ENCODE measurements around the gene PACC1. TPM values are rescaled to one million over a fixed set of nuclear protein-coding genes. Genes with fewer than 3 reads are reported as not detected.

Gene PACC1
- total RNA-seq, 3 donors from 2014 or later = 2.7 to 6.2 (median 4.2) TPM

DNA sequence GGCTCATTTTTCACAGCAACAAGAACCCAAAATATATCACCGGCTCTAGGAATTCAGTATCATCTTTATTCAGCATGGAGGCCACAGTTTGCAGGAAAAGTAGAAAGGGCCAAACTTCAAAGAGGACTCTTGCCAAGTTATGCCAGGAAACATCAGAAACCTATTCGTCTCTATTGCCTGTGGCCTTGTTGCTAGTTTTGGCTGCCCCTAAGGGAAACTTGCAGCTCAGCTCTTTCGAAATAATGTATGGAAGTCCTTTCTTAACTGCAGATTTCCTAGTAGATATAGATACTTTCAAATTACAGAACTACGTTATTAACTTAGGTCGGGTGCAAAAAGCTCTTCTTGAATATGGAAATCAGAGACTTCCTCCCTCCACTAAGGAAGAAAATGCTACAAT, 13.8 kb upstream of the PACC1 start:
- intact Hi-C loops (cut with DNase I; ENCODE audit: low total_unique reads) = no loop called here

GRCh38 chr1:212423879-212424278, 9.2 kb upstream of the PACC1 start:
- no peak overlapping the region for H3K27ac ChIP-seq
- no peaks in the 10 kb centered on the region for H3K27me3 ChIP-seq
- no peaks in the 10 kb centered on the region for H3K36me3 ChIP-seq
- intact Hi-C loops (cut with DNase I; ENCODE audit: low total_unique reads) = no loop called here
- no peak for DNase-seq (ENCODE audit: low spot score in 2 of 2)
- no peaks in the 10 kb centered on the region for H3K9me3 ChIP-seq
- H3K4me1 ChIP-seq = no peaks in the 10 kb centered on the region
- TF ChIP-seq CTCF (IDR thresholded peaks at IDR 0.05) (no peak), POLR2A (IDR thresholded peaks at IDR 0.05) (no peak), POLR2AphosphoS5 (IDR thresholded peaks at IDR 0.05) (no peak)
- no peak overlapping the region for H3K4me3 ChIP-seq

More for the DNA sequence above, 13.8 kb upstream of the PACC1 start:
- no peak for TF ChIP-seq POLR2A (IDR thresholded peaks at IDR 0.05)
- TF ChIP-seq POLR2AphosphoS5 (IDR thresholded peaks at IDR 0.05) = no peak
- no peak for TF ChIP-seq CTCF (IDR thresholded peaks at IDR 0.05)
- H3K27ac ChIP-seq = no peak overlapping the region
- H3K27me3 ChIP-seq = no peaks in the 10 kb centered on the region
- no peak for DNase-seq (ENCODE audit: low spot score in 2 of 2)
- no peaks in the 10 kb centered on the region for H3K36me3 ChIP-seq
- H3K4me3 ChIP-seq = no peak overlapping the region
- no peaks in the 10 kb centered on the region for H3K9me3 ChIP-seq
- H3K4me1 ChIP-seq = no peaks in the 10 kb centered on the region

DNA sequence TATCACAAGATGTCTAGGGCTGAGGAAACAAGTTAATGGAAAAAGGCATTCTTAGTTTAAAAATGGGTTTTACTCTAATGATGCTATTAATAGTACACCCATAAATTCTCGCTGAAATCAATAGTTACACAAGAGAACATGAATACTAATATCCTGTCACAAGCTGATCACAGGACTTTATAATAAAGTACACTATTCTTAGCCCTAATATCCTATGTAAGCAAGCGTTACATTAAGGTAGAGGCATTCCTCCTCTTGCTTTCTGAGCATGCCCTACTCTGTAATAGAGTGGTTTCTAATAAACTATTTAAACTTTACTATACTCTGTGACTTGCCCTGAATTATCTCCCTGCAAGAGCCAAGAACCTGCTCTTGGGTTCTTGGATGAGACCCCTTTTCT, 6.5 kb upstream of the PACC1 start:
- H3K36me3 ChIP-seq = no peaks in the 10 kb centered on the region
- DNase-seq (ENCODE audit: low spot score in 2 of 2) = no peak
- H3K9me3 ChIP-seq = no peaks in the 10 kb centered on the region
- no peaks in the 10 kb centered on the region for H3K4me1 ChIP-seq
- H3K4me3 ChIP-seq = no peak overlapping the region
- intact Hi-C loops (cut with DNase I; ENCODE audit: low total_unique reads) = no loop called here
- TF ChIP-seq POLR2A (IDR thresholded peaks at IDR 0.05) = no peak
- TF ChIP-seq CTCF (IDR thresholded peaks at IDR 0.05) = no peak
- no peak for TF ChIP-seq POLR2AphosphoS5 (IDR thresholded peaks at IDR 0.05)
- no peaks in the 10 kb centered on the region for H3K27me3 ChIP-seq
- H3K27ac ChIP-seq = no peak overlapping the region

- H3K27ac ChIP-seq = peak overlapping the region; percentile 34 to 63
- intact Hi-C loops (cut with DNase I; ENCODE audit: low total_unique reads) = no loop called here
- no peaks in the 10 kb centered on the region for H3K4me1 ChIP-seq
- H3K27me3 ChIP-seq = no peaks in the 10 kb centered on the region
- DNase-seq (ENCODE audit: low spot score in 2 of 2) = no peak
- peak overlapping the region; percentile 82 to 90 (median 90) for H3K4me3 ChIP-seq
- no peaks in the 10 kb centered on the region for H3K9me3 ChIP-seq
- TF ChIP-seq CTCF (IDR thresholded peaks at IDR 0.05) (no peak), POLR2A (IDR thresholded peaks at IDR 0.05) (no peak), POLR2AphosphoS5 (IDR thresholded peaks at IDR 0.05) (no peak)
- no peaks in the 10 kb centered on the region for H3K36me3 ChIP-seq
Observed at GRCh38 chr1:212415107-212415841, 588 bp upstream of the PACC1 start.

DNA sequence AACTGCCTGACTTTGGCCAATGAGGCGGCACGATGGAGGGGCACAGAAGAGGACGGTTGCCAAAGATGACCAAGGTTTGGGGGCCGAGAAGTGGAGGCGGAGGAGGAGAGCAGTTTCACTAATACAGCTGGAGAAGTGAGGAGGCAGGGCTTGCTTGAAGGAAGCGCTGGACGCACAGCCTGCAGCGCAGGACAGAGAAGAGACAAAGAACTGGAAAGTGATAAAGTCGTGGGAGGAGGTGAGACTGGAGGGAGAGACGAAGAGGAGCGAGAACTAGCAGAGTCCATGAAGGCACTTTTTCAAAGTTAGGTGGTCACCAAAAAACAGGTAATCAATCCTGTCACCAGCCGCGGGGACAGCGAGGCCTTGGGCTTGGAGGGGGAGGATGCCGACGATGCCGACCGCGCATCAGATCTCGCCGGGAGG, 771 bp downstream of the PACC1 start:
- Histone ChIP-seq H3K9me3 (no peaks in the 10 kb centered on the region), H3K27ac (no peak overlapping the region), H3K36me3 (no peaks in the 10 kb centered on the region), H3K27me3 (no peaks in the 10 kb centered on the region), H3K4me1 (no peaks in the 10 kb centered on the region), H3K4me3 (peak overlapping the region; percentile 82 to 90 (median 90))
- intact Hi-C loops (cut with DNase I; ENCODE audit: low total_unique reads) = no loop called here
- DNase-seq (ENCODE audit: low spot score in 2 of 2) = no peak
- TF ChIP-seq CTCF (IDR thresholded peaks at IDR 0.05) (no peak), POLR2A (IDR thresholded peaks at IDR 0.05) (no peak), POLR2AphosphoS5 (IDR thresholded peaks at IDR 0.05) (no peak)

Data from breast epithelium (tissue), 4 donors.